Measurements from ENCODE around the gene LPCAT4.
"Not testable (repeated sequence)": the region's sequence is repeated elsewhere in the genome, so short reads cannot be mapped to it uniquely, and the experiment has no call there.

DNA sequence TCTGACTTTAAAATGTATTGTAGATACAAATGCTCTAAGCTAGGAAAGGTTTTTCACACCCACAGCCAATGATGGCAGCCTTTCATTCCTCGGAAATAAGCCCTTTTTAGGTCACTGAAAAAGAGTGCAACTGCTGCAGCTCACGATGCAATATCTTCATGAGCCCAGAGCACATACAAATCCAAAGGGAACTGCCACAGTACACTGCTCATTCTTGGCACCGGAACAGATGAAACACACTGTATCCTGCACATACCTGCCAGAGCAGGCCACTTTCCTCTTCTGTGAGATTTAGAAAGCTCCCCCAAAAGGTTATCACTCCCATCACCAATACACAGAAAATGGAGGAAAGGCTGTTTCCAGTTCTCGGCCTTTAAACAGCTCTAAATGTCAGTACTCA is 13.5 kb upstream of the LPCAT4 start:
- not testable (repeated sequence) for TF ChIP-seq CTCF (IDR thresholded peaks at IDR 0.05 in 4 of 5, conservative IDR thresholded peaks at IDR 0.05 in 1 of 5); POLR2A (IDR thresholded peaks at IDR 0.05)

Data from gastrocnemius medialis (tissue), 4 donors.